AG08395 (cell line): ENCODE measurements around the gene FKBP15.
"Not testable (repeated sequence)": the region's sequence is repeated elsewhere in the genome, so short reads cannot be mapped to it uniquely, and the experiment has no call there.

Experiments used
- DNase-seq: peaks from one replicate; pipeline ENCODE4 v3.0.0; 2012; ENCODE audit warnings: mixed read lengths, low spot score

The FKBP15 gene

GRCh38 chr9:113149561-113149960 is 71.5 kb downstream of the FKBP15 start:
- not testable (repeated sequence) for DNase-seq

GRCh38 chr9:113148781-113149510 is 72.1 kb downstream of the FKBP15 start:
- no peak for DNase-seq

- DNase-seq, result no peak
Measured at GRCh38 chr9:113148372-113148705, 72.7 kb downstream of the FKBP15 start.

- no peak for DNase-seq
Measured at GRCh38 chr9:113143432-113144227, 77.4 kb downstream of the FKBP15 start.

GRCh38 chr9:113140896-113141295 is 80.2 kb downstream of the FKBP15 start:
- not testable (repeated sequence) for DNase-seq

- DNase-seq, result no peak
Measured at GRCh38 chr9:113139953-113140352, 81.1 kb downstream of the FKBP15 start.

- DNase-seq, result no peak
Measured at GRCh38 chr9:113139225-113139829, 81.8 kb downstream of the FKBP15 start.

GRCh38 chr9:113138760-113139159 is 82.3 kb downstream of the FKBP15 start:
- DNase-seq, result no peak

- DNase-seq, result no peak
Measured at GRCh38 chr9:113137196-113138168, 83.6 kb downstream of the FKBP15 start.

- DNase-seq, result peak; percentile 26
Measured at GRCh38 chr9:113131689-113132151, 89.4 kb downstream of the FKBP15 start.

- DNase-seq, result no peak
Measured at GRCh38 chr9:113129884-113130283, 91.2 kb downstream of the FKBP15 start.

GRCh38 chr9:113129466-113129865 is 91.6 kb downstream of the FKBP15 start:
- no peak for DNase-seq

- DNase-seq, result no peak
Measured at GRCh38 chr9:113125386-113126035, 95.6 kb downstream of the FKBP15 start.

- DNase-seq, result not testable (repeated sequence)
Measured at GRCh38 chr9:113118829-113119228, 102.2 kb downstream of the FKBP15 start.
